HepG2 (cell line): ENCODE data around the gene ATP5PB. TPM values are rescaled to one million over a fixed set of nuclear protein-coding genes. Genes with fewer than 3 reads are reported as not detected.

ENCODE experiments used
- ATRX ChIP-seq: sonication (generic); formaldehyde crosslinking; IDR thresholded peaks from 2 replicates; pipeline ENCODE4 v1.4.0; 2020; ENCODE audit warnings: missing genetic modification reagents, borderline replicate concordance
- CHCHD3 ChIP-seq: sonication (generic); formaldehyde crosslinking; IDR thresholded peaks from 2 replicates; pipeline ENCODE4 v1.8.0; 2022; ENCODE audit warnings: mild to moderate bottlenecking, missing genetic modification reagents, moderate library complexity
- GATAD1 ChIP-seq: IDR thresholded peaks from 2 replicates; pipeline ENCODE4 v1.6.1; 2016; ENCODE audit warnings: missing genetic modification reagents, missing compliant biosample characterization
- HNRNPLL ChIP-seq: fragments of 200-400 bp; formaldehyde crosslinking; IDR thresholded peaks from 2 replicates; pipeline ENCODE4 v1.6.1; 2017; ENCODE audit warnings: mild to moderate bottlenecking, low read depth, low read length; ENCODE audit not compliant: poor library complexity, severe bottlenecking
- HOXA3 ChIP-seq: sonication (generic); formaldehyde crosslinking; IDR thresholded peaks from 2 replicates; pipeline ENCODE4 v1.5.0; 2020; ENCODE audit warnings: missing genetic modification reagents
- POLR2A ChIP-seq, 2 experiments: IDR thresholded peaks; 2 replicates each; pipeline ENCODE4 v1.6.1; 2011; ENCODE audit warnings: low read depth in 2 of 2, low read length in 2 of 2, mild to moderate bottlenecking in 1 of 2, moderate library complexity in 1 of 2; ENCODE audit not compliant: insufficient read depth in 1 of 2
- SALL1 ChIP-seq: sonication (generic); formaldehyde crosslinking; IDR thresholded peaks from 2 replicates; pipeline ENCODE4 v1.8.0; 2022; ENCODE audit warnings: mild to moderate bottlenecking, missing genetic modification reagents
- SRY ChIP-seq: sonication (generic); formaldehyde crosslinking; IDR thresholded peaks from 2 replicates; pipeline ENCODE4 v1.8.0; 2022; ENCODE audit warnings: mild to moderate bottlenecking, missing genetic modification reagents
- STAG1 ChIP-seq: sonication (generic); formaldehyde crosslinking; IDR thresholded peaks from 2 replicates; pipeline ENCODE4 v1.4.0; 2020; ENCODE audit warnings: missing genetic modification reagents
- ZNF614 ChIP-seq: IDR thresholded peaks from 2 replicates; pipeline ENCODE4 v1.6.1; 2018; ENCODE audit warnings: missing biosample characterization, missing genetic modification reagents, inconsistent platforms, borderline replicate concordance
- polyA plus RNA-seq, 8 experiments: library from polyadenylated mRNA; depleted of rRNA in 3 of 8; stranded (reverse) in 7 of 8; unstranded in 1 of 8; fragments of >200 nt; fragmentation: Illumina TruSeq in 4 of 8; extraction: Trizol in 4 of 8; gene quantifications; 2 replicates each; pipeline versions ENCODE4 v1.2.1 to v1.2.3, GENCODE V29; 2011 to 2016; ENCODE audit warnings: low read depth in 4 of 8, missing spikeins in 1 of 8, mixed read lengths in 1 of 8; ENCODE audit not compliant: insufficient read depth in 1 of 8
- total RNA-seq, 5 experiments: library from RNA; depleted of rRNA; stranded (reverse); fragments of >200 nt; fragmentation: Illumina TruSeq; extraction: Trizol; gene quantifications; 2 replicates each; pipeline ENCODE4 v1.2.3, GENCODE V29; 2016; ENCODE audit warnings: low read depth in 1 of 5
- TF ChIP-seq, protein P1 (sequence below): sonication (generic); formaldehyde crosslinking; IDR thresholded peaks from 2 replicates; pipeline ENCODE4 v1.4.0; 2020; ENCODE audit warnings: mild to moderate bottlenecking, missing genetic modification reagents
- TF ChIP-seq, protein P2 (sequence below): IDR thresholded peaks from 2 replicates; pipeline ENCODE4 v1.6.1; 2016; ENCODE audit warnings: missing compliant biosample characterization, missing genetic modification reagents, borderline replicate concordance
- TF ChIP-seq, protein P3 (sequence below): sonication (generic); formaldehyde crosslinking; IDR thresholded peaks from 2 replicates; pipeline ENCODE4 v1.5.1; 2020; ENCODE audit warnings: mild to moderate bottlenecking, missing genetic modification reagents, borderline replicate concordance
- TF ChIP-seq, protein P4 (sequence below): sonication (generic); formaldehyde crosslinking; IDR thresholded peaks from 2 replicates; pipeline ENCODE4 v1.4.0; 2020; ENCODE audit warnings: missing genetic modification reagents, mild to moderate bottlenecking, borderline replicate concordance
- TF ChIP-seq, protein P5 (sequence below): sonication (generic); formaldehyde crosslinking; IDR thresholded peaks from 2 replicates; pipeline ENCODE4 v1.4.0; 2020; ENCODE audit warnings: mild to moderate bottlenecking, low read depth, missing genetic modification reagents
- TF ChIP-seq, protein P6 (sequence below): sonication (generic); formaldehyde crosslinking; IDR thresholded peaks from 2 replicates; pipeline ENCODE4 v1.5.1; 2020; ENCODE audit warnings: mild to moderate bottlenecking, missing genetic modification reagents, moderate library complexity

The ATP5PB gene
- total and polyA plus RNA-seq, 2 of the 13 experiments (the other 11 are each of a cell fraction or from before 2014, with no cell fraction given) = 297 to 541 TPM

DNA sequence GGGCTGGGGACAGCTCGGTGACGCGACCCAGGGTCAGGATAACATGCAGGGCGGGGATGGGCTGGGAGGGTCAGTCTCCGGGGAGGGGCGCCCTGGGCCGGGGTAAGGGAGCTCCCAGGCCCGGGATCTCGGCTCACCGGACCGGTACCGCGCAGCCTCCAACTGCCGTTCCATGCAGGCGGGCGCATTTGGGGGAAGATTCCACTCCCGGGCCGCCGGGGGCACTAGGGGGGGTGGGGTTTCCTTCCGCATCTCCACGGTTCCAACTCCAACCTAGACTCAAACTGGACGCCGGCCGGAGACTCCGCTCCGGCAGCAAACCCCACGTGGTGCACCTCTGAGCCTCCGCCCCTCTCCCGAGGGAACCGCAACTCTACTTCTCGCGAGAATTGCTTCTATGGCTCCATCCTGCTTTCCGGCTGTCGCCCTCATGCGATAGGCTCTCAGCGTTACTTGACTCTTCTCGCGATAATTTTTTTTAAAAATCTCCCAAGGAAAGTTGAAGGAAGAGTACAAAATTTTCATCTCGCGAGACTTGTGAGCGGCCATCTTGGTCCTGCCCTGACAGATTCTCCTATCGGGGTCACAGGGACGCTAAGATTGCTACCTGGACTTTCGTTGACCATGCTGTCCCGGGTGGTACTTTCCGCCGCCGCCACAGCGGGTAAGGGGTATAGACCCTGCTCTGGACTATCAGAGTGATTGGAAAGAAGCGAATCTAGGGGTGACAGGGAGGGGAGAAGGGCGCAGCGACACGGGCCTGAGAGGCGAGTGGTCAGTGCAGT is at the start of gene ATP5PB, which contains the start of gene WDR77 (continued):
- TF ChIP-seq, protein P1, sequence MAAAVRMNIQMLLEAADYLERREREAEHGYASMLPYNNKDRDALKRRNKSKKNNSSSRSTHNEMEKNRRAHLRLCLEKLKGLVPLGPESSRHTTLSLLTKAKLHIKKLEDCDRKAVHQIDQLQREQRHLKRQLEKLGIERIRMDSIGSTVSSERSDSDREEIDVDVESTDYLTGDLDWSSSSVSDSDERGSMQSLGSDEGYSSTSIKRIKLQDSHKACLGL (CRISPR knock-in tag) = peak; percentile 74; the same call in 1 of the 2 replicates
- TF ChIP-seq, protein P2, sequence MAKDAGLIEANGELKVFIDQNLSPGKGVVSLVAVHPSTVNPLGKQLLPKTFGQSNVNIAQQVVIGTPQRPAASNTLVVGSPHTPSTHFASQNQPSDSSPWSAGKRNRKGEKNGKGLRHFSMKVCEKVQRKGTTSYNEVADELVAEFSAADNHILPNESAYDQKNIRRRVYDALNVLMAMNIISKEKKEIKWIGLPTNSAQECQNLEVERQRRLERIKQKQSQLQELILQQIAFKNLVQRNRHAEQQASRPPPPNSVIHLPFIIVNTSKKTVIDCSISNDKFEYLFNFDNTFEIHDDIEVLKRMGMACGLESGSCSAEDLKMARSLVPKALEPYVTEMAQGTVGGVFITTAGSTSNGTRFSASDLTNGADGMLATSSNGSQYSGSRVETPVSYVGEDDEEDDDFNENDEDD = peak; percentile 51; the same call in 1 of the 2 replicates
- peak; percentile 45; the same call in 1 of the 2 replicates for TF ChIP-seq HOXA3
- peak; percentile 89 for TF ChIP-seq GATAD1 (CRISPR knock-in tag)
- TF ChIP-seq SRY = no peak
- TF ChIP-seq, protein P3, sequence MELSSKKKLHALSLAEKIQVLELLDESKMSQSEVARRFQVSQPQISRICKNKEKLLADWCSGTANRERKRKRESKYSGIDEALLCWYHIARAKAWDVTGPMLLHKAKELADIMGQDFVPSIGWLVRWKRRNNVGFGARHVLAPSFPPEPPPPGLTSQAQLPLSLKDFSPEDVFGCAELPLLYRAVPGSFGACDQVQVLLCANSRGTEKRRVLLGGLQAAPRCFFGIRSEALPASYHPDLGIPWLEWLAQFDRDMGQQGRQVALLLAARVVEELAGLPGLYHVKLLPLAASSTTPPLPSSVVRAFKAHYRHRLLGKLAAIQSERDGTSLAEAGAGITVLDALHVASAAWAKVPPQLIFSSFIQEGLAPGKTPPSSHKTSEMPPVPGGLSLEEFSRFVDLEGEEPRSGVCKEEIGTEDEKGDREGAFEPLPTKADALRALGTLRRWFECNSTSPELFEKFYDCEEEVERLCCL (CRISPR knock-in tag) = no peak
- TF ChIP-seq, protein P4, sequence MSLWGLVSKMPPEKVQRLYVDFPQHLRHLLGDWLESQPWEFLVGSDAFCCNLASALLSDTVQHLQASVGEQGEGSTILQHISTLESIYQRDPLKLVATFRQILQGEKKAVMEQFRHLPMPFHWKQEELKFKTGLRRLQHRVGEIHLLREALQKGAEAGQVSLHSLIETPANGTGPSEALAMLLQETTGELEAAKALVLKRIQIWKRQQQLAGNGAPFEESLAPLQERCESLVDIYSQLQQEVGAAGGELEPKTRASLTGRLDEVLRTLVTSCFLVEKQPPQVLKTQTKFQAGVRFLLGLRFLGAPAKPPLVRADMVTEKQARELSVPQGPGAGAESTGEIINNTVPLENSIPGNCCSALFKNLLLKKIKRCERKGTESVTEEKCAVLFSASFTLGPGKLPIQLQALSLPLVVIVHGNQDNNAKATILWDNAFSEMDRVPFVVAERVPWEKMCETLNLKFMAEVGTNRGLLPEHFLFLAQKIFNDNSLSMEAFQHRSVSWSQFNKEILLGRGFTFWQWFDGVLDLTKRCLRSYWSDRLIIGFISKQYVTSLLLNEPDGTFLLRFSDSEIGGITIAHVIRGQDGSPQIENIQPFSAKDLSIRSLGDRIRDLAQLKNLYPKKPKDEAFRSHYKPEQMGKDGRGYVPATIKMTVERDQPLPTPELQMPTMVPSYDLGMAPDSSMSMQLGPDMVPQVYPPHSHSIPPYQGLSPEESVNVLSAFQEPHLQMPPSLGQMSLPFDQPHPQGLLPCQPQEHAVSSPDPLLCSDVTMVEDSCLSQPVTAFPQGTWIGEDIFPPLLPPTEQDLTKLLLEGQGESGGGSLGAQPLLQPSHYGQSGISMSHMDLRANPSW (CRISPR knock-in tag) = no peak
- TF ChIP-seq POLR2A (IDR thresholded peaks at IDR 0.05; ENCODE audit: insufficient read depth in 1 of 2, low read depth in 2 of 2, low read length in 2 of 2) = peak; percentile 64 to 74; a peak in 3 of 4 replicates
- no peak for TF ChIP-seq CHCHD3
- TF ChIP-seq, protein P5, sequence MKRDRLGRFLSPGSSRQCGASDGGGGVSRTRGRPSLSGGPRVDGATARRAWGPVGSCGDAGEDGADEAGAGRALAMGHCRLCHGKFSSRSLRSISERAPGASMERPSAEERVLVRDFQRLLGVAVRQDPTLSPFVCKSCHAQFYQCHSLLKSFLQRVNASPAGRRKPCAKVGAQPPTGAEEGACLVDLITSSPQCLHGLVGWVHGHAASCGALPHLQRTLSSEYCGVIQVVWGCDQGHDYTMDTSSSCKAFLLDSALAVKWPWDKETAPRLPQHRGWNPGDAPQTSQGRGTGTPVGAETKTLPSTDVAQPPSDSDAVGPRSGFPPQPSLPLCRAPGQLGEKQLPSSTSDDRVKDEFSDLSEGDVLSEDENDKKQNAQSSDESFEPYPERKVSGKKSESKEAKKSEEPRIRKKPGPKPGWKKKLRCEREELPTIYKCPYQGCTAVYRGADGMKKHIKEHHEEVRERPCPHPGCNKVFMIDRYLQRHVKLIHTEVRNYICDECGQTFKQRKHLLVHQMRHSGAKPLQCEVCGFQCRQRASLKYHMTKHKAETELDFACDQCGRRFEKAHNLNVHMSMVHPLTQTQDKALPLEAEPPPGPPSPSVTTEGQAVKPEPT (CRISPR knock-in tag) = 0 out of 2 replicates have a peak, but pooled peaks have one; percentile 40
- TF ChIP-seq ZNF614 (CRISPR knock-in tag) = no peak
- peak; percentile 56 for TF ChIP-seq HNRNPLL
- TF ChIP-seq, protein P6, sequence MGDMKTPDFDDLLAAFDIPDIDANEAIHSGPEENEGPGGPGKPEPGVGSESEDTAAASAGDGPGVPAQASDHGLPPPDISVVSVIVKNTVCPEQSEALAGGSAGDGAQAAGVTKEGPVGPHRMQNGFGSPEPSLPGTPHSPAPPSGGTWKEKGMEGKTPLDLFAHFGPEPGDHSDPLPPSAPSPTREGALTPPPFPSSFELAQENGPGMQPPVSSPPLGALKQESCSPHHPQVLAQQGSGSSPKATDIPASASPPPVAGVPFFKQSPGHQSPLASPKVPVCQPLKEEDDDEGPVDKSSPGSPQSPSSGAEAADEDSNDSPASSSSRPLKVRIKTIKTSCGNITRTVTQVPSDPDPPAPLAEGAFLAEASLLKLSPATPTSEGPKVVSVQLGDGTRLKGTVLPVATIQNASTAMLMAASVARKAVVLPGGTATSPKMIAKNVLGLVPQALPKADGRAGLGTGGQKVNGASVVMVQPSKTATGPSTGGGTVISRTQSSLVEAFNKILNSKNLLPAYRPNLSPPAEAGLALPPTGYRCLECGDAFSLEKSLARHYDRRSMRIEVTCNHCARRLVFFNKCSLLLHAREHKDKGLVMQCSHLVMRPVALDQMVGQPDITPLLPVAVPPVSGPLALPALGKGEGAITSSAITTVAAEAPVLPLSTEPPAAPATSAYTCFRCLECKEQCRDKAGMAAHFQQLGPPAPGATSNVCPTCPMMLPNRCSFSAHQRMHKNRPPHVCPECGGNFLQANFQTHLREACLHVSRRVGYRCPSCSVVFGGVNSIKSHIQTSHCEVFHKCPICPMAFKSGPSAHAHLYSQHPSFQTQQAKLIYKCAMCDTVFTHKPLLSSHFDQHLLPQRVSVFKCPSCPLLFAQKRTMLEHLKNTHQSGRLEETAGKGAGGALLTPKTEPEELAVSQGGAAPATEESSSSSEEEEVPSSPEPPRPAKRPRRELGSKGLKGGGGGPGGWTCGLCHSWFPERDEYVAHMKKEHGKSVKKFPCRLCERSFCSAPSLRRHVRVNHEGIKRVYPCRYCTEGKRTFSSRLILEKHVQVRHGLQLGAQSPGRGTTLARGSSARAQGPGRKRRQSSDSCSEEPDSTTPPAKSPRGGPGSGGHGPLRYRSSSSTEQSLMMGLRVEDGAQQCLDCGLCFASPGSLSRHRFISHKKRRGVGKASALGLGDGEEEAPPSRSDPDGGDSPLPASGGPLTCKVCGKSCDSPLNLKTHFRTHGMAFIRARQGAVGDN (CRISPR knock-in tag) = peak; percentile 70
- TF ChIP-seq SALL1 (CRISPR knock-in tag) = peak; percentile 75
- no peak for TF ChIP-seq ATRX (CRISPR knock-in tag)
- 0 out of 2 replicates have a peak, but pooled peaks have one; percentile 3 for TF ChIP-seq STAG1 (CRISPR knock-in tag)
